HepG2 (cell line): Measurements from ENCODE around the gene SLC16A4. TPM values are rescaled to one million over a fixed set of nuclear protein-coding genes. Genes with fewer than 3 reads are reported as not detected.
A peak's percentile ranks its signal among the peaks of the same experiment; 100 is the strongest.

Source experiments
- ATAC-seq: fragments of 200-7000 bp; cut with Tn5 transposase; 3 replicates; pipeline ENCODE4 v1.9.1; 2020; ENCODE audit warnings: mild to moderate bottlenecking, moderate library complexity
- BruUV-seq: library from RNA; stranded (reverse); fragments of 400-500 nt; replicated peaks from 2 replicates; lab custom pipeline; 2021; lab: Mats Ljungman, UMichigan
- CTCF ChIA-PET: fragments of 300-600 bp; formaldehyde crosslinking; extraction: SDS; loops from one replicate; lab custom pipeline; 2021; ENCODE audit warnings: low total read pairs, inconsistent platforms, low intra/inter-chr PET ratio; lab: Yijun Ruan, JAX
- POLR2A ChIA-PET: fragments of 350-600 bp; sonication (Branson Sonifier 250); formaldehyde crosslinking; loops from one replicate; lab custom pipeline; 2020; ENCODE audit warnings: antibody characterized with exemption, inconsistent platforms; lab: Yijun Ruan, JAX
- DNase-seq: peaks from one replicate; pipeline ENCODE4 v3.0.0-alpha.2; 2015; ENCODE audit warnings: low spot score
- FAIRE-seq: peaks from 3 replicates; lab custom pipeline; 2011; peaks lifted over from hg19 to GRCh38; lab: Jason Lieb, UNC
- H2AFZ ChIP-seq: one replicate; pipeline ENCODE4 v1.6.1; 2011; ENCODE audit warnings: low read length, inconsistent platforms
- H3K27ac ChIP-seq: fragments of 300-600 bp; 3 replicates; pipeline ENCODE4 v1.8.0; 2011; ENCODE audit warnings: mixed run types, mild to moderate bottlenecking, mixed read lengths, low read length, inconsistent platforms; ENCODE audit not compliant: insufficient read depth; ENCODE audit errors: extremely low read length
- H3K27me3 ChIP-seq, 2 experiments: fragments of 200-600 bp in 1 of 2; 2 replicates in 1 of 2; 3 replicates in 1 of 2; pipeline versions ENCODE4 v1.6.0 to v1.8.0; 2011; ENCODE audit warnings: low read length in 2 of 2, mild to moderate bottlenecking in 2 of 2, moderate library complexity in 2 of 2, inconsistent platforms in 1 of 2; ENCODE audit not compliant: insufficient read depth in 2 of 2, control insufficient read depth in 1 of 2
- H3K36me3 ChIP-seq, 2 experiments: fragments of 200-600 bp in 1 of 2; replicated peaks in 1 of 2; 2 replicates in 1 of 2; 3 replicates in 1 of 2; pipeline versions ENCODE4 v1.5.1 to v1.8.0; 2011; ENCODE audit warnings: low read length in 2 of 2, inconsistent platforms in 1 of 2; ENCODE audit not compliant: insufficient read depth in 2 of 2, control insufficient read depth in 1 of 2
- H3K4me1 ChIP-seq: 2 replicates; pipeline ENCODE4 v1.5.1; 2012; ENCODE audit warnings: low read length, inconsistent platforms; ENCODE audit not compliant: insufficient read depth
- H3K4me2 ChIP-seq: 2 replicates; pipeline ENCODE4 v1.6.0; 2011; ENCODE audit warnings: low read depth, low read length, inconsistent platforms
- H3K4me3 ChIP-seq, 3 experiments: fragments of 200-600 bp in 1 of 3; sonication (generic), shearing (Covaris generic) in 1 of 3; replicated peaks in 1 of 3; 2 replicates each; pipeline ENCODE4 v1.5.1; 2011 to 2016; ENCODE audit warnings: low read length in 3 of 3, inconsistent platforms in 2 of 3, low read depth in 2 of 3, mild to moderate bottlenecking in 2 of 3, control low read depth in 1 of 3, mixed read lengths in 1 of 3; ENCODE audit not compliant: insufficient read depth in 1 of 3
- H3K79me2 ChIP-seq: one replicate; pipeline ENCODE4 v1.6.1; 2011; ENCODE audit warnings: low read length, inconsistent platforms; ENCODE audit not compliant: insufficient read depth
- H3K9ac ChIP-seq: 2 replicates; pipeline ENCODE4 v1.6.0; 2011; ENCODE audit warnings: mild to moderate bottlenecking, low read depth, low read length, inconsistent platforms; ENCODE audit not compliant: insufficient read depth
- H3K9me3 ChIP-seq: 2 replicates; pipeline ENCODE4 v1.5.1; 2012; ENCODE audit warnings: mild to moderate bottlenecking, low read length
- H4K20me1 ChIP-seq: 2 replicates; pipeline ENCODE4 v1.6.0; 2011; ENCODE audit warnings: inconsistent platforms, mild to moderate bottlenecking, low read length, moderate library complexity; ENCODE audit not compliant: insufficient read depth
- ZNF768 ChIP-seq: sonication (generic); formaldehyde crosslinking; IDR thresholded peaks from 2 replicates; pipeline ENCODE4 v1.4.0; 2020; ENCODE audit warnings: missing genetic modification reagents
- WGBS: methylation state at CpG from one replicate; pipeline ENCODE4 v1.1.6; 2017; ENCODE audit warnings: low lambda C conversion rate; 5-methylcytosine and 5-hydroxymethylcytosine counted together
- in situ Hi-C: cut with HindIII; loops from 2 replicates; pipeline ENCODE4 v1.10.0; 2017; ENCODE audit warnings: low pct_unique_long_range_greater_than_20kb; ENCODE audit not compliant: extremely low pct_ligation_motif_present
- intact Hi-C: fragments of 100-400 bp; cut with micrococcal nuclease; formaldehyde crosslinking; loops from one replicate; pipeline ENCODE4 v1.10.0; 2022; ENCODE audit not compliant: unreplicated experiment
- polyA plus RNA-seq, 8 experiments: library from polyadenylated mRNA; depleted of rRNA in 3 of 8; stranded (reverse) in 7 of 8; unstranded in 1 of 8; fragments of >200 nt; fragmentation: Illumina TruSeq in 4 of 8; extraction: Trizol in 4 of 8; gene quantifications; 2 replicates each; pipeline versions ENCODE4 v1.2.1 to v1.2.3, GENCODE V29; 2011 to 2016; ENCODE audit warnings: low read depth in 4 of 8, missing spikeins in 1 of 8, mixed read lengths in 1 of 8; ENCODE audit not compliant: insufficient read depth in 1 of 8
- total RNA-seq, 5 experiments: library from RNA; depleted of rRNA; stranded (reverse); fragments of >200 nt; fragmentation: Illumina TruSeq; extraction: Trizol; gene quantifications; 2 replicates each; pipeline ENCODE4 v1.2.3, GENCODE V29; 2016; ENCODE audit warnings: low read depth in 1 of 5
- TF ChIP-seq, protein P1 (sequence below): IDR thresholded peaks from 2 replicates; pipeline ENCODE4 v1.6.1; 2012; ENCODE audit warnings: low read length, improper control_type of control experiment
- TF ChIP-seq, protein P2 (sequence below): sonication (generic); formaldehyde crosslinking; IDR thresholded peaks from 2 replicates; pipeline ENCODE4 v1.8.0; 2022; ENCODE audit warnings: low read depth, missing genetic modification reagents

SLC16A4 gene
- total and polyA plus RNA-seq, 2 of the 13 experiments (the other 11 are each of a cell fraction or from before 2014, with no cell fraction given): 1.1 to 1.5 TPM

DNA sequence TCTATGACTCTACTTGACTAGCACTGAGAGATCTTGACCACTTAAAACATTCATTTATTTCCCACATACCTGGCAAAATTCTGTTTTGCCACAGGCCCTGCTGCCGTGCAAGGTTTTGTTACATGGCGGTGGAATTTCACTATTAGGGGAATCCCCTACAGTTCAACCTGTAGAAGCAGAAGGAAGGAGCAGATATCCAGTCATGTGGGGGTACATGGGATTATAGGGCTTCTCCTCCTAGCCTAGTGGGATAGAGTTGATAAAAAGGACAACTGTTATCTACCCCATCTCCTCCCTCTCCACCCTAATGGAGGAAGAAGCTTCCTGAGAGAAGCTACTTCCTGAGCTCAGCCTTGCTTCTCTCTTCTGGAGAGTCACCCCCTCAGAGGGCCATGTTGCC, 42.4 kb upstream of the SLC16A4 start (continued):
- TF ChIP-seq, protein P1, sequence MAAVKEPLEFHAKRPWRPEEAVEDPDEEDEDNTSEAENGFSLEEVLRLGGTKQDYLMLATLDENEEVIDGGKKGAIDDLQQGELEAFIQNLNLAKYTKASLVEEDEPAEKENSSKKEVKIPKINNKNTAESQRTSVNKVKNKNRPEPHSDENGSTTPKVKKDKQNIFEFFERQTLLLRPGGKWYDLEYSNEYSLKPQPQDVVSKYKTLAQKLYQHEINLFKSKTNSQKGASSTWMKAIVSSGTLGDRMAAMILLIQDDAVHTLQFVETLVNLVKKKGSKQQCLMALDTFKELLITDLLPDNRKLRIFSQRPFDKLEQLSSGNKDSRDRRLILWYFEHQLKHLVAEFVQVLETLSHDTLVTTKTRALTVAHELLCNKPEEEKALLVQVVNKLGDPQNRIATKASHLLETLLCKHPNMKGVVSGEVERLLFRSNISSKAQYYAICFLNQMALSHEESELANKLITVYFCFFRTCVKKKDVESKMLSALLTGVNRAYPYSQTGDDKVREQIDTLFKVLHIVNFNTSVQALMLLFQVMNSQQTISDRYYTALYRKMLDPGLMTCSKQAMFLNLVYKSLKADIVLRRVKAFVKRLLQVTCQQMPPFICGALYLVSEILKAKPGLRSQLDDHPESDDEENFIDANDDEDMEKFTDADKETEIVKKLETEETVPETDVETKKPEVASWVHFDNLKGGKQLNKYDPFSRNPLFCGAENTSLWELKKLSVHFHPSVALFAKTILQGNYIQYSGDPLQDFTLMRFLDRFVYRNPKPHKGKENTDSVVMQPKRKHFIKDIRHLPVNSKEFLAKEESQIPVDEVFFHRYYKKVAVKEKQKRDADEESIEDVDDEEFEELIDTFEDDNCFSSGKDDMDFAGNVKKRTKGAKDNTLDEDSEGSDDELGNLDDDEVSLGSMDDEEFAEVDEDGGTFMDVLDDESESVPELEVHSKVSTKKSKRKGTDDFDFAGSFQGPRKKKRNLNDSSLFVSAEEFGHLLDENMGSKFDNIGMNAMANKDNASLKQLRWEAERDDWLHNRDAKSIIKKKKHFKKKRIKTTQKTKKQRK: no peak

DNA sequence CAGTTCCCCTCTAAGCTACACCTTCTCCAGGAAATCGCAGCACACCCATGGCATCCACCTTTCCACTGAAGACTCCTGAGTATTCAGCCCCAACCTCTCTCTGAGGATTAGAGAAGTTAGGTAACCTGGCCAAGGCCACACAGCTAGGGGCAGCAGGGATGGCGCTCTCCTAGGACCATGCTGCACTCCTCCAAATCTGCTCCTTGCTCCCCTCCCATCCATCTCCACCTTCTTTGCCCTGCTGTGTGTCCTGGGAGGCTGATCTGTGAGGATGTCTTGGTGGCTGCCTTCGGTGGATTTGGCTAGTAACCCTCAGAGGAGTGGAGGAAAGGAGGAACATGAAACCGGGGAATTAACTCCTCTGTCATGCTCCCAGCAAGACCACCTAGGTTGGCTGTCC, 40.1 kb upstream of the SLC16A4 start:
- no TSS peak for BruUV-seq
- ChIA-PET POLR2A (no interaction called here), CTCF (no interaction called here)
- Histone ChIP-seq H3K4me3 (no peak overlapping the region), H4K20me1 (no peaks in the 10 kb centered on the region), H3K27ac (no peak overlapping the region), H3K4me2 (0 out of 2 replicates have a peak overlapping the region, but pooled peaks have one; percentile 15), H3K36me3 (no peaks in the 10 kb centered on the region), H3K79me2 (no peaks in the 10 kb centered on the region), H3K9me3 (no peaks in the 10 kb centered on the region), H3K27me3 (peaks cover 1 to 16% of the 10 kb centered on the region in 2 experiments; a peak in 4 of 5 replicates), H3K4me1 (peaks cover 10% of the 10 kb centered on the region; the same call in 1 of the 2 replicates), H2AFZ (no peak overlapping the region), H3K9ac (no peak overlapping the region)
- in situ Hi-C loops (no loop called here), intact Hi-C loops (no loop called here)
- DNase-seq: no peak
- FAIRE-seq: no peak
- ATAC-seq: no peak
- TF ChIP-seq, protein P2, sequence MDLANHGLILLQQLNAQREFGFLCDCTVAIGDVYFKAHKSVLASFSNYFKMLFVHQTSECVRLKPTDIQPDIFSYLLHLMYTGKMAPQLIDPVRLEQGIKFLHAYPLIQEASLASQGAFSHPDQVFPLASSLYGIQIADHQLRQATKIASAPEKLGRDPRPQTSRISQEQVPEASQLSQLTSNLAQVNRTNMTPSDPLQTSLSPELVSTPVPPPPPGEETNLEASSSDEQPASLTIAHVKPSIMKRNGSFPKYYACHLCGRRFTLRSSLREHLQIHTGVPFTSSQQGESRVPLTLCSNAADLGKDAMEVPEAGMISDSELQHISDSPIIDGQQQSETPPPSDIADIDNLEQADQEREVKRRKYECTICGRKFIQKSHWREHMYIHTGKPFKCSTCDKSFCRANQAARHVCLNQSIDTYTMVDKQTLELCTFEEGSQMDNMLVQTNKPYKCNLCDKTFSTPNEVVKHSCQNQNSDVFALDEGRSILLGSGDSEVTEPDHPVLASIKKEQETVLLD: no peak
- peak; percentile 53; the same call in 1 of the 2 replicates for TF ChIP-seq ZNF768 (CRISPR knock-in tag)
- 8% methylated on average over 4 of the region's 4 CpGs for WGBS
